RPMI8226 (cell line): Measurements from ENCODE around the gene ALCAM.

ENCODE experiments used
- DNase-seq: peaks from one replicate; pipeline ENCODE4 v3.0.0-alpha.2; 2015

Gene ALCAM

DNA sequence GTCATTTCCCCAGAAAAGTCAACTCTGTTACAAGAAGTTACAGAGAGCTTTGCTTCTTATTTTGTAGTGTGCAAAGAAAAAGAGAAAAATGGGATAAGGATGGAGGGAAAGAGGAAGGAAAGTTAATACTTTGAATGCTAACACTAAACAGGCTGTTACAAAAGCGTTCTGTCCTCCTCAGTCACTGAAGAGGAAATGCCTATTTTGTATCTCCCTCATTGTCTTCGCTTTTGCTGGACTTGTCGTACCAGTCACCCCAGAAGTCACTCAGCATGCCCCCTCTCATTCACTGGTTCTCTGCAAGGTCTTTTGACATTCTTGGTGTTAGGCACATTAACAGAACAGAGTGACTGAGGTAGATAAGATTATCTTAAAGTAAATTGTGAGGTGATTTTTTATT, 129.6 kb downstream of the ALCAM start:
- DNase-seq: no peak

DNA sequence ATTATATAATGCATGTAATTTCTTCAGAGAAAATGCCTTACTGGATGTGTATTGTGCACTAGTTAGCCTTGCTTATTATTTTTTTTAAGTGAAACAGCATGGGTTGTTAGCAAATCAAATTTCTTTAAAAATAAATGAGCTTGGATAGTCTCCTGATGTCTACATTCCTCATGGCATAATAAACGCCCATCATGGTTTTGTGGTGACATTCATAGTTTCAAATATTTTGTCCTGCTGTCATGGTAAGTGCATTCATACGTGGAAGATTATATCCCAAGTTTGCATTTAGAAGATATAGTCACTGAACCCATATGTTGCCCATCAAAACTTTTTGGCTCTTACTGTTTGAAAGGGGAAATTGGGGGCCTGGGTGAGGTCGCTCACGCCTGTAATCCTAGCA, 130.7 kb downstream of the ALCAM start:
- no peak for DNase-seq

DNA sequence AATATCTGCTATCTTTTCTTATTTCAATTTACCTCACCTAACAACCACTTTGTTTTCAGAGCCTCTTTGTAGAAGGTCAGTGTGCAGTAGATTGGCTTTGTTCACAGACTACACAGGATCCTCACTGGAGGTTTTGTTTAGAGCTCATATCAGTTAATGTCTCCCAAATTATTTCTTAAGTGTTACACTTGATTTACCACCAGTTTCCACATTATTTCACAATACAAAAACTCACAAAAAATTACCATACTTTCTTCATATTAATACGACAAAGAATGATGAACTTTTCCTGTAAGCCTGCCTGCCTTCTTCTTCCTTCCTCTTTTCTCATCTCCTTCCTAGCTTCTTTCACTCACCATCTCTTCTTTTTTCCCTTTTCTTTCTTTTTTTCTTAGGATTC, 133.3 kb downstream of the ALCAM start:
- DNase-seq: no peak

DNA sequence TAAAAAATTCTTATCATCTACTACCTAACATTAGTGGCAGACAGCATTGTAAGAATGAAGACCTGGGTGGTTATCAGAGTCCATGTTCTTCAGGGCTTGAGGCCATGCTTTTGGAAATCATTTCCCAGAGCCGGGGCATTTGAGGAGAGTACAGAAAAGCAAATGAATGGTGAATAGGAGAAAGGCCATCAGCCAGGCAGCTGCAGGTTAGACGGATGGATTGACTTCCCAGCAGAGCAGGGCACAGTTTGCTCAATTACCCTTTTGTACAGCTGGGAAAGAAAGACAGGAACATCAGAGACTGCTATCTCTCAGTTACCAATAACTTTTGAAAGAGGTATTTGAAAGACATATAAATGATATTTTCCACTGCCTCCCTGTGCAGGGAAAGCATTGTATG, 135.6 kb downstream of the ALCAM start:
- DNase-seq: no peak

DNA sequence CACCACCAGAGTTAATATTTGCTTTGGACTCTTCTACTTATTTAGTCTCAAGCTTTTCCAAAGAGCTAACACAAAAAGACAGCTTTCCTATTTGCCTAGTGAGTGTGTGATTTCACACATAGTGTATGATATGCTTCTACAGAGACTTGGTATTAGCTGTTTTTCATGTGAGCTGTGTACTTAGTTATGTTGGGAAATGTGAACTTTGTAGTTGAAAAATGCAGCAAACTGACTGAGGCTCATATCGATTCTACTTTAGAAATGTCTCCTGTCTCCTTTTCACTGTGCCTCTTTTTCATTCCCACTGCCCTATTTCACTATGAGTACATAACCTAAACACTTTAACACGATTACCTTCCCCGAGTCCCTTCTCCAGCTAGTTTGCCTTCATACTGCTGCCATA, 136.5 kb downstream of the ALCAM start:
- DNase-seq: no peak

DNA sequence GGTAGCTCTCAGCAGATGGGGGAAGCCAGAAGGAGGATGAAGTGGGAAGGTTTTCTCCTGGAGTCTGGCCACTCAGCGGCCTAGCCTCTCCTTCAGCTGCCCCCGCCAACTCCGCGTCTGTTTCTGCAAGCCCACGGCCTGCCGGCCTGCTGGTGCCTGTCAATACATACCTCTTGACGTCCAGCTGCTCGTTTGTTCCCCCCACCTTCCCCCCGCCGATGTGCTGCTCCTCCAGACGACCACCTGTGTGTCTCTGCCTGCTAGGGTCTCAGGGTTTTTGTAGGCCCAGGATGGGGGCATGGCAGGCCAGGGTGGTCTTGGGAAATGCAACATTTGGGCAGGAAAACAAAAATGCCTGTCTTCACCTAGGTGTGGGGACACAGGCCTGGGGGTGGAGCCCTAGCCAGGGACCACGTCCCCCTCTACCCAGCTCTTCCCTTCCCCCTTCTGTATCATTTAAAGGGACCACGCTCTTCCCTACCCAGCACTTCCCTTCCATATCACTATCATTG, 137.8 kb downstream of the ALCAM start:
- no peak for DNase-seq

DNA sequence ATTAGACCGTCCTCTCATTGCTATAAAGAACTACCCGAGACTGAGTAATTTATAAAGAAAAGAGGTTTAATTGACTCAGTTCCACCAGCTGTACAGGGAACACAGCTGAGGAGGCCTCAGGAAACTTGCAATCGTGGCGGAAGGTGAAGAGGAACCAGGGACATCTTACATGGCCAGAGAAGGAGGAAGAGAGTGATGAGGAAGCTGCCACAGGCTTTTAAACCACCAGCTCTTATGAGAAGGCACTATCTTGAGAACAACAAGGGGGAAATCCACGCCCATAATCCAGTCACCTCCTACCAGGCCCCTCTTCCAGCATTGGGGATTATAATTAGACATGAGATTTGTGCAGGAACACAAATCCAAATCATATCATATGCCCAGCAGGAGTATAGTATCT, 138.5 kb downstream of the ALCAM start:
- DNase-seq: no peak

DNA sequence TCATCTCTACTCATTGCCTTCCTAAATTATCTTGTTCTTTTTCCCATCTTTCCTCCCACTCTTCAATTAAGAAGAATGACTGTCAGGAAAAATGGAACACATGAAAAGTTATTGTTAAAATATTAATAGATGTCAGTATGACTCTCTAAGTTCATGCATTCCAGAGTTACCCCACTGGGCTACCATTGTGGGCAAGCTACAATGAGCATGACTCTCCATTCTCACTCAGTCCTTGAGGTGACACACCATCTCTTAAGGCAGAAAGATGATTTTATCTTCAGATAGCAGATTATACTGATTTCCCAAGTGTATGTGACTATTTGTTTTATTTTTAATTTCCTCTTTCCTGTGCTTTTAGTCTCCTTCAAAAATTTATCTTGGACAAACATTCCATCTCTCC, 144.3 kb downstream of the ALCAM start:
- DNase-seq: no peak

DNA sequence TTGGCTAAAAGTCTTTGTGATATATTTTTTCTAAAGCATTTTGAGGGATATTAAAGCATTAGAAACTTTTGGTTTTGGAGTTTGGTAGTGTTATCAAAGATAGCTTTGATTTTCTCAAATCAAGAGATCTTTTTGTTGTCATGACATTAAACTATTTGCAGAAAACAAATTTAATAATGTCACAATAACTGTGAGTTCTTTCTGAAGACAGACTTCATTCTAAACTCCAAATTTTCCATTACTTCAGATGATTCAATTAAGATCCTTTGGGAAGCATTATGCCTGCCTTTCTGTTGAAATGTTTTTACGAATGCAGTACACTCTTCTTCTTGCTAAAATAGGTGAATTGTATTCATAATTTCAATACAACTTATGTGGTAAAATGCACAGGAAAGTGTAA, 145.4 kb downstream of the ALCAM start:
- DNase-seq: no peak

DNA sequence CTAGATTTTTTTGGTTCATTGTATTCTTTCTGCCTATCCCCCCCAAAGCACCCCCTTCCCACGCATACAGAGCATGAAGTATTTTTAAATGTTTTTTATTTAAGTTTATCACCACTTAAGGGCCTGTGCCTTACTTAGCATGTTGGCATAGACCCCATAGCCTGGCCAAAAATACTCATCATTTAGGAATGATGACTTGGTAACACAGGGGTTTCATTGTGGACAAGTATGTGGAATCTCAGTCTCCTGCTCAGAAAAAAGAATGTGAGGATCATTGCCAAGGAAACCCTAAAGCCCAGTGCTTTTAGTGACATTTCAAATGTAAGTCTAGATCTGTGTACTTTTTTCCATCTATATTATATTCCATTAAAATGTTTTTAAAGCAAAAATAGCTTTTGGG, 146.3 kb downstream of the ALCAM start:
- no peak for DNase-seq

DNA sequence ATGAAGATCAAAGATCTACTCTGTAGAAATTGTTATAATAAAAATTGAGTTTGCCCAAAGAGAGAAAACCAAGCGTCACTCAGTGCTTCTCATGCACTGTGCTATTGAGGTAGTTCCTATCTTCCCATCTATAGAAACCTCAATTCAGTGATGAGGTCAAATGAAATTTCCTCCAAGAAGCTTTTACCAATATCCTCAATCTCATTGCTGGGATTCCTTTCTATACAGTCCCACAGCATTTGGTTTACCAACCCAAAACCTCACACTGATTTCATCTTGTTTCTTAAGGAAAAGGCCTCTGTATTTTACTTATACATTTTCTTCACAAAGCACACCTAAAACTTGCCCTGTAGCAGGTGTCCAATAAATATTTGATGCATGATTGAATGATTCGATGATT, 147.2 kb downstream of the ALCAM start:
- DNase-seq: no peak

DNA sequence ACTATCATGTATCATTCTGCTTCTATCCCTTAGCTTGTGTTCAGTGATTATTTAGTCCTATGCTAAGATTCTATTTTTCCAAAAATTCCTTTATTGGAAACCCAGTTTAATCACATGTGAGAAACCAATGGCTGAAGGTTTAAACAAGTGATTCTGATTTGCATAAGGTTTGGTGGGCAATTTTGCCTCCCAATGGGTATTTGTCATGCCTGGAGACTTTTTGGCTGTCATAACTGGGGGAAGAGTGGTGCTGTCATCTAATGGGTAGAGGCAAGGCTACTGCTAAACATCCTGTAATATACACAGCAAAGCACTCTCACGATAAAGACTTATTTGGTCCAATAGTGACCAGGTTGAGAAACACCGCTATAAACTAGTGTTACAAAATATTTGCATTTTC, 148.7 kb downstream of the ALCAM start:
- no peak for DNase-seq

DNA sequence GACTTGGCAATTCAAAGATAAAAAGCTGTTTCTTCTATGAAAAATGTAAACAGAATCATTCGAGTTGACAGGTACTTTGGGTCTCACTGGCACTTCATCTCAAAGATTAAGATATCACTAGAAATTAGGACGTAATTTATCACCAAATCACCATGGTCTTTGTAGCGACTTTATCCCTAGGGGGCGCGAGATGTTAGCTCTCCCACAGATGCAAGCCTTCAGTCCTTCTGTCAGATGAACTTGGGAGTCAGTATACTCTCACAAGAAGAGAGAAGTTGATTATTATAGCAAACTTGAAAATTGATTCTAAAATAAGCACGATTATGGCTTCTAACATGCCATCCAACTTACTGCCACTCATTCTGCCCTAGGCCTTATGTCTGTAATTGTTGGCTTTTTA, 150.3 kb downstream of the ALCAM start:
- no peak for DNase-seq

DNA sequence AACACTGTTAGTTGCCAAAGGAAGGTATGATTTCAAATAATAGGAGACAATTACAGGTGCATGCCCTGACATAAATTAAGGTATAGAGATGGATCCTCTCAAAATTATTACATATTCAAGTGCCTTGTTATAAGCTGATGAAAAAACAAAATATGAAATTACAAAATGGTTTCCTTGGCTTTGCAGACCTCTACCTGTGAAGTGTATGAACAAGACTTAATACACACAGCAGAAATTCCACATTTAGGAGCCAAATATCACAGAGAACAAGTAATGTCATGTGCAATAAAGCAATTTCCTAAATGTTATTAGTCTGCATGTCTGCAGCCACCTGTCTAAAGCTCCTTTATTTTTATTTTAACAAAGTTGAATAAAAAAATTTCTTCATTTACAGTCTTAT, 151.5 kb downstream of the ALCAM start:
- DNase-seq: no peak

DNA sequence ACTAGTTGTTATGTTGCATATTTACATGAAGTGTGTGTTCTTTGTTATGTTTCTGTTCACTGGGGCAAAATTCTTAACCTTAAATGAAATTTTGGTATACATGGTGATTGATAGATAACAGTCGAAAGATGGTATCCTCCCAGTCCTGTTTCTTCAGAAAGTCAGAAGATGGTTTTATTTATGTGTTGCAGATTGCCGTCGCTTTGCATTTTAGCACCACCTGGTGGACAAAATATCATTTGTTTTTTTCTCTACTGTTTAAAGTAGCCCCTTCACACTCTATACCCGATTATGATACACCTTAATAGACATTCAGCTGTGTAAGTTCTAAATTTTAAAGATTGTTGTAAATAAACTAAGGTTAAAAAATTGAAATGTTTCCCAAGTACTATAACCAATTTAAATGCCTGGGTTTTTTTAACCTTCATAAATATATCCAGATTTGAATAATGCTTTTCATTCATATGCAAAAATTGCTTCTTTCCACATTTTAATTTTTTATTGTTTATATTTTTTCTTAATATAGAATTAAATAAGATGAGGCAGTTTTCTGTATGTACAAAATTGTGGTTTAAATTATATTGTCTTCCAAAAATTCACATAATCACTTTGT, 152.2 kb downstream of the ALCAM start:
- peak; percentile 58 for DNase-seq

DNA sequence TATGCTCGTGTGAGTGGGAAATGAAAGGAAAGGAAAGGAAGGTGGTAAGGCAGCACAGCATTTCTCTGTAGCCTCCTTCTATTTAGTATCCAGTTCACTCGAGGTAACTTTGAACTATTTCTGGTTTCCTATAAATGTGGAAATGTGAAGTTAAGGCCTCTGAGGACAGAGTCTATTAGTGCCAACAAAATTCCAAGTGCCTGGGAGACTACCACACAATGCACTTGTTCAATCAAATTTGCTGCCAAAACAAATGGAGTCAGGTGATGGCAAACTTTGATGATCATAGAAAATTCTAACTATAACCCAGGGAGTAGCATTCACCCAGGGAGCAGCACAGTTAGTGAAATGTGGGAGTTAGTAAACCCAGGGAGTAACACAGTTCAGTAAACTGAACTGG, 155.1 kb downstream of the ALCAM start:
- no peak for DNase-seq

DNA sequence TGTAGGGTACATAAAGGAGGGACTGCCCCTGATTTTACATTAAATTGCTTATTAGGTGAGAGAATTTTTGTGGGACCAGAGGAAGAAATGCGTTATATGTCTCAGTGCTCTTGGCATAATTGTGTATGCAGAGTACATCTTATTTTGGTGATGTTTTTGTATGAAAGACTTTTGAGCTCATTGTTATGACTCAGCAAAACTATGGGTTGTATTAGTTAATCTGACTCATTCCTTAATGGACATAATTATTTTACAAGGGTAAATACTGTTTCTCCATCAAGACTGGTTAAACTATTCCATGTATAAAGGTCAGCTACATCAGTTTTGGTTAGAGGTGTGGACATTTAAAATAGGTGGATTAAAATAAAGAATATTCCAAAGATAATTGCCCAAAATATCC, 156.8 kb downstream of the ALCAM start:
- no peak for DNase-seq

DNA sequence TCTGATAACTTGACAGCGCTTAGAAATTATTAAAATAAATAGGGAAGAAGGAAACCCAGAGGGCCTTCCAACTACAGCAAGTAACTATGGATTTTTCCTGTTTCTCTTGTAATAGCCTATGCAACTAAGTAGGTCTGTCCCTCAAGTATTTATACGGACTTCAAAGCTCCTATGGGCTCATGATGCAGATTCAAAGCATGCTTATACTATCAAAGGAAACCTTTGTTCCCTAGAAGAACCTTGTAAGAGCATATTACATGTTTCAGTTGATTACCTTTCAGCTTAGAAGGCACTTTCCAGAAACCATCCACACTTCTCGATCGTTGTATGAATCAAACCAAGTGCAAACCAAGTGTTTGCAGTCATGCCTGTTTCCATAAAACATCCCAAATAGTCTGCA, 158.8 kb downstream of the ALCAM start:
- no peak for DNase-seq

DNA sequence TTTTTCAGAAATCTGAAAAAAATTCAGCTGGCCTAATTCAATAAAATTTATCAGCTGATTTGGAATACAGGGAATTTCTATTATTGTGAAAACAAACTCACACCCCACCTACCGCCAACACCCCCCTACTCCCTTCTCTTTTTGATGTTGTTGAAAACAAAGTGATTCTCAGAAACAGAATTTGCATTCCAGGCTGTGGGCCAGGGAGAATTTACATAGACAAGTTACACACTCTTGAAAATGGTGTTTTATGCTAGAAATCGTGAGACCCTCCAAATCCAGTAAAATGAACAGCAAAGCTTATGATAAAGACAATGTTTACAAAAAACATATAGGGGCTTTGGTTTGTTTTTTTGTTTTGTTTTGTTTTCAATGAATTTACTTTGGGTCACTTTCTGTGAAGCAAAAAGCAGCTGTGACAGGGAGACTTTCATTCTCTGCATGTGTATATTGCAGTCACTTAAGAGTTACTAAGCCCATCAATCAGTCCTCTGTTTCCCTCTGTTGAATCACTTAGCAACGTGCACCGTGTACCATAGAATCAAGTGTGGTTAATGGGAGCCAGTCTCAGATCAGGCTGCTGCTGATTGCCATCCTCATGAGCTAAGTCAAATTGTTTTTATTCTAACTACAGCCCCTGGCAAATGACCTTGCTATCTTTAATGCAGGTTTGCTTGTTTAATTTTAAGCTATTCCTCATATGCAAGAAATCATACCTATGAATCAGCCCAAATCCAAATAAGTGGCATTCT, 159.8 kb downstream of the ALCAM start:
- no peak for DNase-seq

DNA sequence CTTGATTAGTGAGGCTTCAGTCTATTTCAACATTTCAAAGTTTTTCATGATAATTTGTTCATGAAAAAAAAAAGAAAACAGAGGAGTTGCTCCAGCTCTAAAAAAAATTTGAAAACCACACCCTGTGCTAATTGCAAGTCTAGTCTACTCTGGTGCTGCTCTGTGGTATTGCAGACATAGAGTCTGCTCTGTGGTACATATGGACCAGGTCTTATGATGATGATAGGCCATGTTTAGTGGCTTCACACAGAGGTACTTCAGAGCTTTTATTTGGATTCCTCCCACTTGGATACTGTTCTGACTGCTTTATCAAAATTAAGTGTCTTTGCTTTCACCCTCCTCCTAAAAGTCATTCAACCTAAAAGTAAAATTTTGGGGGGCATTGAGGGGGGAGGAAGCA, 160.8 kb downstream of the ALCAM start:
- DNase-seq: no peak

DNA sequence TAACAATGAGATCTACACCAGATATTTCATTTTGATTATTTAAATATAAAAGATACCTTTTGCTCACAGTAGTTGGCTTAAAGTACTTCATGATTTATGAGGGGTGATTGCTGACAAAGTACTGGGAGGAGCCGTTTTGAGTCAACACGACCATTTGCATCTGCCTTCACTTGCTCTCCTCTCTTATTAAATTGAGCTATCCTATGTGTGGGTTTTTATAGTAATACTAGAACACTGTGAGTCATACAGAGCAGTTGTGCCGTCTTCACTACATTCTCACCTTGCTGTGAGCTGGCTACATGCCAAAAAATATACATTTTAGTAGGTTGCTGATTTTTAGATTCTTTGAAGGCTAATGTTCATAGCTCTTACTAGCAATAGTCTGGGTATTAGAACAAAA, 161.2 kb downstream of the ALCAM start:
- no peak for DNase-seq

DNA sequence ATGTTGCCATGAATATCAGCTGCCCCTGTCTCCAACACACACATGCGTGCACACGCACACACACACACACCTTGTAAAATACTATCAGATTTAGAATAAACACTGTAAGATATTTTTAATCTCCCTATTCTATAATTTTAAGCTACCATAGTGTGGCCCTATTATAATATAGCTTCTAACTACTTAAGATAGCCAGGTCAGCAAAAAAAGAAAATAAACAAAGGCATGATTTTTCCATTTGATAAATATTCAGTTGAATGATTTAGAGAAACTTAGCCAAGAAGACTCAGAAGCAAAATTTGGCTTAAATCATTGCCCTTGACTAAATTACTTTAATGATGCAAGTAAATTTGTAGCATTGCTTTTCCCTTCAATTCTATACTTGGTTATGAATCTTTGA, 162.2 kb downstream of the ALCAM start:
- no peak for DNase-seq

DNA sequence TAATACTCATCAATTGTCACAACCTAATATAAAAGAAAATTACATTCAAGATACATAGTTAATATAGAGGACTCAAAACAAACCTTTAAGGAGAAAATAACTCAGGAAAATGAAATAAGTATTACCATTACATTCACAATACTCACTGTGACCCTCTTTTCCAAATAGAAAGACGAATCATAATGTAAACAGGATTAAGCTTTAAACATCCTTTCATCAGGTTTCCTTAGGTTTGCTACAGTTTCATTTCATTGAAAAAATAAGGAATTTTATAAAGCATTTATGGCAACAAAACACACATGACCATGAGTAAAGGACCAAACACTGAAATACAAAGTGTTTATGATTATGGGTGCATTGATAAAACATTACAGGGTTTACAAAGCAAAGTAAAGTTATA, 162.7 kb downstream of the ALCAM start:
- DNase-seq: no peak

DNA sequence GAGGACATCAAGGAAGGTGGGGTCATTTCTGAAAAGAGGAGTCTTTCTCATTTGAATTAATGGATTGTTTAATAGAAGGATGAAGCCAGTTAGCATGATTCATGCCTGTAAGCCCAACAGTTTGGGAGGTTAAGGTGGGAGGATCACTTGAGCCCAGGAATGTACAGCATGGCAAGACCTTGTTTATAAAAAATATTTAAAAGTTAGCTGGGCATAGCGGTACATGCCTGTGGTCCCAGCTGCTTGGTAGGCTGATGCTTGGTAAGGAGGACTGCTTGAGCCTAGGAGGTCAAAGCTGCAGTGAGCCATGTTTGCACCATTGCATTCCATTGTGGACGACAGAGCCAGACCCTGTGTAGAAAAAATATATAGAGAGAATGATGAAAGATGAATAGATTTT, 165.5 kb downstream of the ALCAM start:
- DNase-seq: no peak

DNA sequence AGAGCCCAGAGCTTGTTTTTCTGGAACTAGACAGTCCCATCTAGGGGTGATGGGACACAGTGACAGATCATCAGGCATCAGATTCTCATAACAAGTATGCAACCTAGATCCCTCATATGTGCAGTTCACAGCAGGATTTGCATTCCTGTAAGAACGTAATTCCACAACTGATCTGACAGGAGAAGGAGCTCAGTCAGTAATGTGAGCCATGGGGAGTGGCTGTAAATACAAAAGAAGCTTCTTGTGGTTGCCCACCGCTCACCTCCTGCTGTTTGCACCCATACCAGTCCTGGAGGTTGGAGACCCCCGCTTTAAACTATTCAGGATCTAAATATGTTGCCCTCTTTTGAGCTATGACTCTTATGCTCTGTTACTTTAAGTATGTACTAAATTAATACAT, 167.3 kb downstream of the ALCAM start:
- no peak for DNase-seq
